Activated CD4-positive, CD25-positive, alpha-beta regulatory T cell treated with anti-CD3 and anti-CD28 coated beads, Interleukin-2, amount 50 U/mL, for 24 hours (primary cell): ENCODE results near the gene NAB1.
"Not testable (repeated sequence)": the region's sequence is repeated elsewhere in the genome, so short reads cannot be mapped to it uniquely, and the experiment has no call there.

Experiments
- ATAC-seq, 2 donors: fragments of 150-1000 bp; cut with Tn5 transposase; one replicate each; pipeline ENCODE4 v1.10.0; 2021; ENCODE audit warnings: mild to moderate bottlenecking in 1 of 2, moderate library complexity in 1 of 2

Gene NAB1

GRCh38 chr2:190670182-190670946 lies 21.5 kb downstream of the NAB1 start:
- peak; percentile 59 to 81 for ATAC-seq

- ATAC-seq = no peak
Observed at GRCh38 chr2:190674966-190675650, 26.2 kb downstream of the NAB1 start.

- no peak for ATAC-seq
Observed at GRCh38 chr2:190677255-190677654, 28.4 kb downstream of the NAB1 start.

GRCh38 chr2:190678444-190679162 lies 29.7 kb downstream of the NAB1 start:
- peak; percentile 90 to 91 for ATAC-seq

GRCh38 chr2:190679391-190679790 lies 30.5 kb downstream of the NAB1 start:
- no peak for ATAC-seq

- no peak for ATAC-seq
Observed at GRCh38 chr2:190679813-190680591, 31.1 kb downstream of the NAB1 start.

GRCh38 chr2:190682168-190682567 lies 33.3 kb downstream of the NAB1 start:
- ATAC-seq = no peak

GRCh38 chr2:190683802-190684201 lies 34.9 kb downstream of the NAB1 start:
- no peak for ATAC-seq

GRCh38 chr2:190684931-190685330 lies 36.0 kb downstream of the NAB1 start:
- ATAC-seq = no peak

GRCh38 chr2:190685333-190685732 lies 36.5 kb downstream of the NAB1 start:
- no peak for ATAC-seq

- ATAC-seq = no peak
Observed at GRCh38 chr2:190693533-190694232, 44.8 kb downstream of the NAB1 start.

GRCh38 chr2:190694479-190694878 lies 45.6 kb downstream of the NAB1 start:
- no peak for ATAC-seq

- peak; percentile 74 to 75 for ATAC-seq
Observed at GRCh38 chr2:190695739-190696138, 46.9 kb downstream of the NAB1 start.

- ATAC-seq = no peak
Observed at GRCh38 chr2:190696792-190697398, 48.0 kb downstream of the NAB1 start.

GRCh38 chr2:190697421-190697820 lies 48.5 kb downstream of the NAB1 start:
- ATAC-seq = no peak

- no peak for ATAC-seq
Observed at GRCh38 chr2:190698895-190699294, 50.0 kb downstream of the NAB1 start.

- ATAC-seq = no peak
Observed at GRCh38 chr2:190701586-190701985, 52.7 kb downstream of the NAB1 start.

- no peak for ATAC-seq
Observed at GRCh38 chr2:190705280-190705679, 56.4 kb downstream of the NAB1 start.

GRCh38 chr2:190707726-190708125 lies 58.8 kb downstream of the NAB1 start:
- peak in 1 of 2 donors; percentile 27 for ATAC-seq

GRCh38 chr2:190708650-190709049 lies 59.8 kb downstream of the NAB1 start:
- not testable (repeated sequence) for ATAC-seq

- no peak for ATAC-seq
Observed at GRCh38 chr2:190711069-190711468, 62.2 kb downstream of the NAB1 start.

GRCh38 chr2:190713471-190713870 lies 64.6 kb downstream of the NAB1 start:
- peak in 1 of 2 donors; percentile 21 for ATAC-seq
